H1 (cell line): ENCODE data around the gene PARP14. TPM values are rescaled to one million over a fixed set of nuclear protein-coding genes. Genes with fewer than 3 reads are reported as not detected.

ENCODE experiments used
- ATF2 ChIP-seq: IDR thresholded peaks from 2 replicates; pipeline ENCODE4 v1.6.1; 2012; ENCODE audit warnings: low read length, inconsistent platforms
- TAF1 ChIP-seq: IDR thresholded peaks from 2 replicates; pipeline ENCODE4 v1.6.1; 2011; ENCODE audit warnings: mild to moderate bottlenecking, low read depth, low read length
- polyA plus RNA-seq, 7 experiments: library from polyadenylated mRNA; depleted of rRNA in 3 of 7; stranded (reverse) in 5 of 7; unstranded in 2 of 7; fragments of >200 nt in 5 of 7; fragments of 200-250 nt in 2 of 7; gene quantifications; 1 replicate in 5 of 7; 2 replicates in 1 of 7; 4 replicates in 1 of 7; pipeline versions ENCODE4 v1.2.1 to v1.2.3, GENCODE V29; 2011 to 2013; ENCODE audit warnings: missing spikeins in 2 of 7, mixed read lengths in 2 of 7
- total RNA-seq: library from RNA; stranded (reverse); fragmentation: NEBNext Ultra II Directional; extraction: Animal tissue kit (Norgen Biotek cat#: 25700); gene quantifications from 2 replicates; pipeline ENCODE4 v1.2.1, GENCODE V29; 2021

The PARP14 gene
- total and polyA plus RNA-seq, 2 of the 8 experiments (the other 6 are each of a cell fraction or from before 2014, with no cell fraction given), result 12.6 to 17.6 TPM

GRCh38 chr3:122642935-122643334, 37.7 kb upstream of the PARP14 start (continued):
- TF ChIP-seq ATF2, result no peak
- TF ChIP-seq TAF1, result no peak
